ENCODE results near the gene POU2AF2.

DNA sequence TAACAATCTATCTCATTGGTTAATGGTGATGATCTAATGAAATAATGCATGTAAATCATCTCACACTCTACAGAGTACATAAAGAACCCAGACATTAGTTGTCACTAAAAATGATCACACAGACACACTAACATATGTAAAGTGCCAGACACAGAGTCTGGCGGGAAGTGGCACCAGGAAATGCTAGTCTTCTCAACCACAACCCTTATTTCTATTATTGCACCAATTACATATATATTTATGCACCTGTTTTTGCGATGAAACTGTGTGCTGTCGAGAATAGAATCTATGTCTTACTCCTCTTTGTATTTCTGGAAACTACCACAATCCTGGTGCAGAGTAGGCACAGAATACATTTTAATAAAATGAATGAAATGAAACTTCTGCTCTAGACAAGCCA lies 26.9 kb downstream of the POU2AF2 start:
- TF ChIP-seq POLR2AphosphoS5 (IDR thresholded peaks at IDR 0.05; ENCODE audit: low read depth, low read length) = no peak
- TF ChIP-seq POLR2A (IDR thresholded peaks at IDR 0.05; ENCODE audit: low read depth, low read length) = no peak
- no peak for TF ChIP-seq POU2F2 (IDR thresholded peaks at IDR 0.05; ENCODE audit: low read depth, low read length)

Data from GM12891 (cell line).